ENCODE results near the gene IL18R1. TPM values are rescaled to one million over a fixed set of nuclear protein-coding genes. Genes with fewer than 3 reads are reported as not detected.

Gene IL18R1
- total RNA-seq, 1 donor from 2014 or later = 5.3 TPM

DNA sequence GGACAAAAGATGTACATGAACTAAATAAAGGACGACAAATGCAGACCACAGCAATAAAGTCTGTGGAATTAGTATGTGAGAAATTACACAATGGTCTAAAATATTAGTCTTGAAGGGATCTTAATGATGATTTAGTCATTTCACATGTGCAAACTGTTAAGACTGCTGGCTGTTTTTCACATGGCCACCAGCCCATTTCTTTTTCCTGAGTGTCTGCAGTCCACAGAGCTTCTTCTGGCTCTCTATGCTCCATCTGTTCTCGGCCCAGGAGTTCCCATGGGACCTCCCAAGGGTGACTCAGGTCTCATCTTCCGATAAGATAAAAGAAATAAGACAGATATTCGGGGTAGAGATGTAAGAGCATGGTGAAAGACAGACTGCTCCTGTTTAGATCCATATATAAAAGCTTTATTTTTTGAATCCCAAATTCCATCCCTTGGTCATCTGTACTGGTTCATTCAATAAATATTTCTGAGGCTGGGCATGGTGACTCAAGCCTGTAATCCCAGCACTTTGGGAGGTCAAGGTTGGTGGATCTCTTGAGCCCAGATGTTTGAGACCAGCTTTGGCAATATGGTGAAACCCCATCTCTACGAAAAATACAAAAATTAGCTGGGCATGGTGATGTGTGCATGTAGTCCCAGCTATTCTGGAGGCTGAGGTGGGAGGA, 24.1 kb upstream of the IL18R1 start:
- TF ChIP-seq, protein P1, sequence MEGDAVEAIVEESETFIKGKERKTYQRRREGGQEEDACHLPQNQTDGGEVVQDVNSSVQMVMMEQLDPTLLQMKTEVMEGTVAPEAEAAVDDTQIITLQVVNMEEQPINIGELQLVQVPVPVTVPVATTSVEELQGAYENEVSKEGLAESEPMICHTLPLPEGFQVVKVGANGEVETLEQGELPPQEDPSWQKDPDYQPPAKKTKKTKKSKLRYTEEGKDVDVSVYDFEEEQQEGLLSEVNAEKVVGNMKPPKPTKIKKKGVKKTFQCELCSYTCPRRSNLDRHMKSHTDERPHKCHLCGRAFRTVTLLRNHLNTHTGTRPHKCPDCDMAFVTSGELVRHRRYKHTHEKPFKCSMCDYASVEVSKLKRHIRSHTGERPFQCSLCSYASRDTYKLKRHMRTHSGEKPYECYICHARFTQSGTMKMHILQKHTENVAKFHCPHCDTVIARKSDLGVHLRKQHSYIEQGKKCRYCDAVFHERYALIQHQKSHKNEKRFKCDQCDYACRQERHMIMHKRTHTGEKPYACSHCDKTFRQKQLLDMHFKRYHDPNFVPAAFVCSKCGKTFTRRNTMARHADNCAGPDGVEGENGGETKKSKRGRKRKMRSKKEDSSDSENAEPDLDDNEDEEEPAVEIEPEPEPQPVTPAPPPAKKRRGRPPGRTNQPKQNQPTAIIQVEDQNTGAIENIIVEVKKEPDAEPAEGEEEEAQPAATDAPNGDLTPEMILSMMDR (IDR thresholded peaks at IDR 0.05; ENCODE audit: insufficient read depth, low read length, severe bottlenecking) = no peak
- FAIRE-seq (no peak), DNase-seq (ENCODE audit: low read depth) (no peak)
- no peak overlapping the region for H3K4me3 ChIP-seq (ENCODE audit: low read depth, low read length)
- H3K36me3 ChIP-seq (ENCODE audit: control insufficient read depth, insufficient read depth, low read length) = no peaks in the 10 kb centered on the region
- H3K27me3 ChIP-seq (ENCODE audit: control insufficient read depth, insufficient read depth, low read length) = no peaks in the 10 kb centered on the region

DNA sequence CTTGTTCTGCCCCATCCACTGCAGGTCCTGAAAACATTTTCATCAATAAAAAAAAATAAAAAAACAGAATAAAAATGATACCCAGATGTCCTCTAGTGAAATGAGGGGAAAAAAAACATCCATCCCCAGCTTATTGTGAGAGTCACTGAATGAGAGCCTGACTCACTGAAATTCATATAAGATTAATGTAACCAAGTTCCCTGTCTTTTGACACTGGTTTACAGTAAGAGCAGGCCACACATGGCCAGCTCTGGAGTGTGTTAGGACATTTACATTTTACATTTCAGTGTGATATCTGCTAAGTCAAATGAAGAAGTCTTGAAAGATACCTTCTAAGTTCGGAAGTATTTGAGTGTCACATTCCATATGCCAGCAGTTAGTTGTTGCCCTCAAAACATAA, 21.1 kb upstream of the IL18R1 start:
- DNase-seq (ENCODE audit: low read depth) (no peak), FAIRE-seq (no peak)
- H3K27me3 ChIP-seq (ENCODE audit: control insufficient read depth, insufficient read depth, low read length) = no peaks in the 10 kb centered on the region
- H3K36me3 ChIP-seq (ENCODE audit: control insufficient read depth, insufficient read depth, low read length) = no peaks in the 10 kb centered on the region
- no peak overlapping the region for H3K4me3 ChIP-seq (ENCODE audit: low read depth, low read length)
- TF ChIP-seq, protein P1 (IDR thresholded peaks at IDR 0.05; ENCODE audit: insufficient read depth, low read length, severe bottlenecking) = no peak

- no peaks in the 10 kb centered on the region for H3K27me3 ChIP-seq (ENCODE audit: control insufficient read depth, insufficient read depth, low read length)
- H3K4me3 ChIP-seq (ENCODE audit: low read depth, low read length) = no peak overlapping the region
- FAIRE-seq (no peak), DNase-seq (ENCODE audit: low read depth) (no peak)
- no peaks in the 10 kb centered on the region for H3K36me3 ChIP-seq (ENCODE audit: control insufficient read depth, insufficient read depth, low read length)
- TF ChIP-seq, protein P1 (IDR thresholded peaks at IDR 0.05; ENCODE audit: insufficient read depth, low read length, severe bottlenecking) = no peak
Measured at GRCh38 chr2:102335871-102336366, 19.7 kb upstream of the IL18R1 start.

DNA sequence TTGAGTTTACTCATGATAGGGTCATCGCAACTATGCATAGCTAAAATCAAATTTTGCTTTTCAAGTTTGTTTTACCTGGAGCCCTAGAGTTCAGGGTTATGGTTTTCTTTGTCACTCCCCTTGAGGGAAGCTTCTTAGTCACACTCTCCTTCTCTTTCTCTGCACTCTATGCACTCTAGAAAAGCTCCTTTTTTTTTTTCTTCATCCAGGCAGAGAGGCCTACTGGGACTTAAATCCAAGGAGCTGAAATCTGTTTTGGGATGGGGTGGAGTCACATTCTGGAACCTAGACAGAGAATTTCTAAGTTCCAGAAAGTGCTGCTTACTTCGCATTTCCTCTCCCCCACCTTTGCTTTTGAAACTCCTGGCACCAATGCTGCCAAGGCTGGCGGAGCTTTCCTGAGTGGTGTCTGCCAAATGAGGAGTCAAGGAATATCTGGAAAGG, 19.1 kb upstream of the IL18R1 start:
- no peaks in the 10 kb centered on the region for H3K27me3 ChIP-seq (ENCODE audit: control insufficient read depth, insufficient read depth, low read length)
- peak; percentile 7 for FAIRE-seq
- no peaks in the 10 kb centered on the region for H3K36me3 ChIP-seq (ENCODE audit: control insufficient read depth, insufficient read depth, low read length)
- peak; percentile 97 for DNase-seq (ENCODE audit: low read depth)
- TF ChIP-seq, protein P1 (IDR thresholded peaks at IDR 0.05; ENCODE audit: insufficient read depth, low read length, severe bottlenecking) = no peak
- no peak overlapping the region for H3K4me3 ChIP-seq (ENCODE audit: low read depth, low read length)

DNA sequence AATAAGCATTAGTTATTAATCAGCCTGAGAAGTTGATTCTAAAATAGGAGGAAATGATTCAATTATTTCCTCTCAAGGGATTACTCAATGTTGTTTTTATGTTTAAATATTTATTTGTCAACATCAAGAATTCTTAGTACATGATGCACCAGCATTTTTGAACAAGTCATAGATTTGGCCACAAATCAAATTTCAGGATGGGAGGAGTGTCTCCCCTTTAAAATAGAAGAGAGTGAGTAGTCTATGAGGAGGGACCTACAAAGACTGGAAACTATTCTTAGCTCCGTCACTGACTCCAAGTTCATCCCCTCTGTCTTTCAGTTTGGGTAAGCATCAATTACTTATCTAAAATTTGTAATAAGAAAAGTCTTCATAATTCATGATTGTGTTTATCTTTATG, 18.6 kb upstream of the IL18R1 start:
- H3K36me3 ChIP-seq (ENCODE audit: control insufficient read depth, insufficient read depth, low read length) = no peaks in the 10 kb centered on the region
- TF ChIP-seq, protein P1 (IDR thresholded peaks at IDR 0.05; ENCODE audit: insufficient read depth, low read length, severe bottlenecking) = no peak
- no peak overlapping the region for H3K4me3 ChIP-seq (ENCODE audit: low read depth, low read length)
- H3K27me3 ChIP-seq (ENCODE audit: control insufficient read depth, insufficient read depth, low read length) = no peaks in the 10 kb centered on the region
- FAIRE-seq = no peak
- peak; percentile 95 for DNase-seq (ENCODE audit: low read depth)

All from bronchial epithelial cell (primary cell).